Measurements from ENCODE around the gene UPF1.

- TF ChIP-seq ZNF274 (IDR thresholded peaks at IDR 0.05; ENCODE audit: low read depth, low read length) (no peak), YY1 (IDR thresholded peaks at IDR 0.05; ENCODE audit: insufficient read depth, insufficient read length) (no peak)
Observed at GRCh38 chr19:18790566-18791314, 41.0 kb upstream of the UPF1 start, which contains the start of gene COMP.

All from NT2/D1 (cell line).